H9 (cell line): ENCODE data around the gene RTP4. TPM values are rescaled to one million over a fixed set of nuclear protein-coding genes. Genes with fewer than 3 reads are reported as not detected.

ENCODE experiments used
- DNase-seq: peaks from one replicate; pipeline ENCODE4 v3.0.0-alpha.2; 2017
- H2AFZ ChIP-seq: one replicate; pipeline ENCODE4 v1.6.1; 2013; ENCODE audit warnings: mild to moderate bottlenecking, low read length, control low read depth, moderate library complexity
- H2AK5ac ChIP-seq: 2 replicates; pipeline ENCODE4 v1.6.1; 2013; ENCODE audit warnings: low read length, control low read depth, mixed read lengths; ENCODE audit not compliant: insufficient read length
- H2BK120ac ChIP-seq: one replicate; pipeline ENCODE4 v1.6.1; 2013; ENCODE audit warnings: low read depth, mild to moderate bottlenecking, low read length, control low read depth, inconsistent platforms; ENCODE audit not compliant: poor library complexity, severe bottlenecking
- H2BK12ac ChIP-seq: 2 replicates; pipeline ENCODE4 v1.6.1; 2013; ENCODE audit warnings: low read length, control low read depth, mixed read lengths, low read depth; ENCODE audit not compliant: insufficient read length
- H2BK15ac ChIP-seq: 2 replicates; pipeline ENCODE4 v1.6.1; 2013; ENCODE audit warnings: low read depth, low read length, control low read depth
- H2BK20ac ChIP-seq: one replicate; pipeline ENCODE4 v1.6.1; 2013; ENCODE audit warnings: low read depth, mild to moderate bottlenecking, low read length, control low read depth, inconsistent platforms; ENCODE audit not compliant: poor library complexity, severe bottlenecking
- H2BK5ac ChIP-seq: 2 replicates; pipeline ENCODE4 v1.6.1; 2013; ENCODE audit warnings: low read length, control low read depth, mixed read lengths; ENCODE audit not compliant: insufficient read length
- H3K14ac ChIP-seq: 2 replicates; pipeline ENCODE4 v1.6.1; 2013; ENCODE audit warnings: low read length, control low read depth; ENCODE audit not compliant: insufficient read depth
- H3K18ac ChIP-seq: 2 replicates; pipeline ENCODE4 v1.6.1; 2013; ENCODE audit warnings: low read depth, mild to moderate bottlenecking, mixed read lengths, low read length, control low read depth; ENCODE audit not compliant: insufficient read length
- H3K23ac ChIP-seq: 2 replicates; pipeline ENCODE4 v1.6.1; 2013; ENCODE audit warnings: low read length, control low read depth, mixed read lengths, low read depth; ENCODE audit not compliant: insufficient read length
- H3K23me2 ChIP-seq: 2 replicates; pipeline ENCODE4 v1.6.1; 2013; ENCODE audit warnings: low read depth, mild to moderate bottlenecking, mixed read lengths, low read length, control low read depth; ENCODE audit not compliant: insufficient read length, poor library complexity, severe bottlenecking
- H3K27ac ChIP-seq: 2 replicates; pipeline ENCODE4 v1.5.1; 2013; ENCODE audit warnings: low read length, control low read depth, mixed read lengths, low read depth; ENCODE audit not compliant: insufficient read length
- H3K27me3 ChIP-seq: 2 replicates; pipeline ENCODE4 v1.6.1; 2013; ENCODE audit warnings: low read length, control low read depth, inconsistent platforms; ENCODE audit not compliant: insufficient read depth
- H3K4ac ChIP-seq: 2 replicates; pipeline ENCODE4 v1.6.1; 2013; ENCODE audit warnings: low read depth, mild to moderate bottlenecking, control low read depth, inconsistent platforms, low read length, moderate library complexity
- H3K4me1 ChIP-seq: 2 replicates; pipeline ENCODE4 v1.6.1; 2013; ENCODE audit warnings: low read length, control low read depth, inconsistent platforms; ENCODE audit not compliant: insufficient read depth
- H3K4me2 ChIP-seq: 2 replicates; pipeline ENCODE4 v1.6.1; 2013; ENCODE audit warnings: low read length, control low read depth, mixed read lengths; ENCODE audit not compliant: insufficient read length, insufficient read depth
- H3K56ac ChIP-seq: 2 replicates; pipeline ENCODE4 v1.6.1; 2013; ENCODE audit warnings: low read depth, mild to moderate bottlenecking, mixed read lengths, low read length, control low read depth; ENCODE audit not compliant: insufficient read length
- H3K79me1 ChIP-seq: 2 replicates; pipeline ENCODE4 v1.6.1; 2013; ENCODE audit warnings: low read depth, mild to moderate bottlenecking, moderate library complexity, low read length, control low read depth, inconsistent platforms; ENCODE audit not compliant: insufficient read depth, poor library complexity, severe bottlenecking
- H3K79me2 ChIP-seq: 2 replicates; pipeline ENCODE4 v1.6.1; 2013; ENCODE audit warnings: low read length, control low read depth, inconsistent platforms; ENCODE audit not compliant: insufficient read depth
- H3K9ac ChIP-seq: 2 replicates; pipeline ENCODE4 v1.6.1; 2013; ENCODE audit warnings: low read length, control low read depth, mixed read lengths; ENCODE audit not compliant: insufficient read length; ENCODE audit errors: extremely low read depth
- H3K9me3 ChIP-seq: one replicate; pipeline ENCODE4 v1.6.1; 2013; ENCODE audit warnings: low read depth, low read length, inconsistent platforms; ENCODE audit not compliant: control insufficient read depth
- H3T11ph ChIP-seq: one replicate; pipeline ENCODE4 v1.6.1; 2013; ENCODE audit warnings: mild to moderate bottlenecking, low read length, control low read depth, inconsistent platforms
- H4K20me1 ChIP-seq: one replicate; pipeline ENCODE4 v1.6.1; 2013; ENCODE audit not compliant: control insufficient read depth, insufficient read length, insufficient read depth
- H4K5ac ChIP-seq: 2 replicates; pipeline ENCODE4 v1.6.1; 2013; ENCODE audit warnings: low read depth, mild to moderate bottlenecking, mixed read lengths, low read length, control low read depth; ENCODE audit not compliant: insufficient read length
- H4K8ac ChIP-seq: replicated peaks from 2 replicates; pipeline ENCODE4 v1.6.1; 2013; ENCODE audit warnings: low read length, control low read depth, mixed read lengths, low read depth; ENCODE audit not compliant: insufficient read length
- H4K91ac ChIP-seq: 2 replicates; pipeline ENCODE4 v1.6.1; 2013; ENCODE audit warnings: low read depth, mild to moderate bottlenecking, moderate library complexity, mixed read lengths, low read length, control low read depth; ENCODE audit not compliant: insufficient read length
- H3K27ac Mint-ChIP-seq, 3 experiments: 2 replicates in 2 of 3; 3 replicates in 1 of 3; pipeline ENCODE4 v1.8.0; 2020 to 2021; ENCODE audit warnings: mixed read lengths in 3 of 3, mild to moderate bottlenecking in 1 of 3, moderate library complexity in 1 of 3
- H3K27me3 Mint-ChIP-seq: 2 replicates; pipeline ENCODE4 v1.8.0; 2021; ENCODE audit warnings: low read depth, mild to moderate bottlenecking, moderate library complexity, mixed read lengths
- H3K36me3 Mint-ChIP-seq, 3 experiments: 2 replicates in 2 of 3; 3 replicates in 1 of 3; pipeline ENCODE4 v1.8.0; 2020 to 2021; ENCODE audit warnings: low read depth in 3 of 3, mixed read lengths in 3 of 3; ENCODE audit not compliant: insufficient read depth in 1 of 3
- H3K4me1 Mint-ChIP-seq, 2 experiments: 2 replicates each; pipeline ENCODE4 v1.8.0; 2020; ENCODE audit warnings: mixed read lengths in 2 of 2
- H3K4me3 Mint-ChIP-seq, 2 experiments: 2 replicates in 1 of 2; 3 replicates in 1 of 2; pipeline ENCODE4 v1.8.0; 2020 to 2021; ENCODE audit warnings: mild to moderate bottlenecking in 2 of 2, mixed read lengths in 2 of 2, moderate library complexity in 1 of 2
- H3K9me3 Mint-ChIP-seq, 2 experiments: 2 replicates in 1 of 2; 3 replicates in 1 of 2; pipeline ENCODE4 v1.8.0; 2020; ENCODE audit warnings: mild to moderate bottlenecking in 2 of 2, mixed read lengths in 2 of 2, moderate library complexity in 1 of 2
- WGBS: extraction: QIAGEN DNeasy Blood & Tissue Kit; methylation state at CpG from one replicate; pipeline ENCODE4 v1.1.7; 2013; ENCODE audit warnings: missing lambda C conversion rate, low lambda C conversion rate, mixed read lengths; ENCODE audit not compliant: insufficient read length; ENCODE audit errors: extremely low coverage; 5-methylcytosine and 5-hydroxymethylcytosine counted together
- long read RNA-seq: library from polyadenylated mRNA; unstranded; transcript quantifications from one replicate; pipeline ENCODE4 v2.0.0, GENCODE V29; 2020
- total RNA-seq: library from RNA; stranded (reverse); gene quantifications from 2 replicates; pipeline ENCODE4 v1.2.1, GENCODE V29; 2021
- TF ChIP-seq, protein P1 (sequence below): fragments of 200-600 bp; sonication (generic); conservative IDR thresholded peaks from 3 replicates; pipeline ENCODE4 v1.8.0; 2021; ENCODE audit warnings: antibody characterized with exemption, mild to moderate bottlenecking

Gene RTP4, protein sequence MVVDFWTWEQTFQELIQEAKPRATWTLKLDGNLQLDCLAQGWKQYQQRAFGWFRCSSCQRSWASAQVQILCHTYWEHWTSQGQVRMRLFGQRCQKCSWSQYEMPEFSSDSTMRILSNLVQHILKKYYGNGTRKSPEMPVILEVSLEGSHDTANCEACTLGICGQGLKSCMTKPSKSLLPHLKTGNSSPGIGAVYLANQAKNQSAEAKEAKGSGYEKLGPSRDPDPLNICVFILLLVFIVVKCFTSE
- total RNA-seq = not detected in 2 replicates
- long read RNA-seq = 0 reads

DNA sequence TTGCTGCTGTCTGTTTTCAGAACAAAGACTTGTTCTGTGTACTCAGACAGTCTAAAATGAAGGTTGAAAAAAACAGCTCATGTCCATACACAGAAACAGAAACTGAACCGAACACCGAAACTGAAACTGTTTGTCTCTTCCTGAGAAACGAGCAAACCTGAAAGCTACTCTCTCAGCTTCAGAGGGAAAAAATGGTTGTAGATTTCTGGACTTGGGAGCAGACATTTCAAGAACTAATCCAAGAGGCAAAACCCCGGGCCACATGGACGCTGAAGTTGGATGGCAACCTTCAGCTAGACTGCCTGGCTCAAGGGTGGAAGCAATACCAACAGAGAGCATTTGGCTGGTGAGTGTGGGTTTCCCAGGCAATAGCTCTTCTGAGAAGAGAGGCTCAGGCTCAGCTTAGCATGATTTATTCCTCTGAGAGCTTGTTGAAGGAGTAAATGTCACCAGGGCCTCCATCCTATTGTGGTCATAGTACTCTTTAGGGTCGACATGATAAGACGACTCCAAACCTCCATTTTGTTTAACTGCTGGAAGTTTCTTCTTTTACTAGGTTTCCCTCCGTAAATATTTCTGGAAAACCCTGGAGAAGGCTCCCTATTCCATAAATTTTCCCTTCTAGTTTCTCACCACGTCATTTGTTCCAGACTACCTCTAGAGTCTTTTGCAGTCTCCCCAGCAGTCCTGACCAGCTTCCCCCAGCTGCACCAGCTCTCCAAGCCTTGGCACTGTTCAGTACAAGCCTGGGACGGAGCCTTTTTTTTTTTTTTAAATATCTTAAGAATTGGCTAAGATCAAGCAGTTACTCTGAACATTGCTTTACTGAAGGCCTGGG, at the start of gene RTP4:
TSS of gene RTP4 (plus strand) at position 135 of the 838 bp plus-strand sequence. CDS start at position 192, 57 bp downstream.
- H3K23me2 ChIP-seq = no peaks in the 10 kb centered on the region
- no peak within 1 kb of the TSS for H3K4ac ChIP-seq
- H3K36me3 Mint-ChIP-seq = peaks cover 0 to 11% (median 3%) of the 10 kb centered on the region in 3 experiments; a peak in 3 of 7 replicates
- no peak within 1 kb of the TSS for H2AFZ ChIP-seq
- H3K18ac ChIP-seq = no peak within 1 kb of the TSS
- no peak within 1 kb of the TSS for H3K23ac ChIP-seq
- peaks cover 17 to 37% of the 10 kb centered on the region in 2 experiments for H3K4me1 Mint-ChIP-seq
- no peak within 1 kb of the TSS for H3K4me3 Mint-ChIP-seq
- peaks cover 0 to 2% of the 10 kb centered on the region in 2 experiments; a peak in 1 of 5 replicates for H3K9me3 Mint-ChIP-seq
- no peak within 1 kb of the TSS for H3T11ph ChIP-seq
- H3K79me2 ChIP-seq = no peaks in the 10 kb centered on the region
- no peak for DNase-seq
- TF ChIP-seq, protein P1, sequence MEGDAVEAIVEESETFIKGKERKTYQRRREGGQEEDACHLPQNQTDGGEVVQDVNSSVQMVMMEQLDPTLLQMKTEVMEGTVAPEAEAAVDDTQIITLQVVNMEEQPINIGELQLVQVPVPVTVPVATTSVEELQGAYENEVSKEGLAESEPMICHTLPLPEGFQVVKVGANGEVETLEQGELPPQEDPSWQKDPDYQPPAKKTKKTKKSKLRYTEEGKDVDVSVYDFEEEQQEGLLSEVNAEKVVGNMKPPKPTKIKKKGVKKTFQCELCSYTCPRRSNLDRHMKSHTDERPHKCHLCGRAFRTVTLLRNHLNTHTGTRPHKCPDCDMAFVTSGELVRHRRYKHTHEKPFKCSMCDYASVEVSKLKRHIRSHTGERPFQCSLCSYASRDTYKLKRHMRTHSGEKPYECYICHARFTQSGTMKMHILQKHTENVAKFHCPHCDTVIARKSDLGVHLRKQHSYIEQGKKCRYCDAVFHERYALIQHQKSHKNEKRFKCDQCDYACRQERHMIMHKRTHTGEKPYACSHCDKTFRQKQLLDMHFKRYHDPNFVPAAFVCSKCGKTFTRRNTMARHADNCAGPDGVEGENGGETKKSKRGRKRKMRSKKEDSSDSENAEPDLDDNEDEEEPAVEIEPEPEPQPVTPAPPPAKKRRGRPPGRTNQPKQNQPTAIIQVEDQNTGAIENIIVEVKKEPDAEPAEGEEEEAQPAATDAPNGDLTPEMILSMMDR = no peak
- H3K27me3 Mint-ChIP-seq = peaks cover 9% of the 10 kb centered on the region
- no peak within 1 kb of the TSS for H4K91ac ChIP-seq
- no peak within 1 kb of the TSS for H3K14ac ChIP-seq
- H2BK5ac ChIP-seq = no peak within 1 kb of the TSS
- peak within 1 kb of the TSS in 1 of 3 experiments; percentile 65; a peak in 2 of 7 replicates for H3K27ac Mint-ChIP-seq
- no peak within 1 kb of the TSS for H2BK15ac ChIP-seq
- no peak within 1 kb of the TSS for H3K56ac ChIP-seq
- H2AK5ac ChIP-seq = no peak within 1 kb of the TSS
- H3K9me3 ChIP-seq = no peaks in the 10 kb centered on the region
- WGBS = no CpG with 5 or more reads among the region's 10 CpGs
- H2BK20ac ChIP-seq = no peak within 1 kb of the TSS
- H3K9ac ChIP-seq = no peak within 1 kb of the TSS
- no peak within 1 kb of the TSS for H3K4me2 ChIP-seq
- H2BK120ac ChIP-seq = no peak within 1 kb of the TSS
- no peaks in the 10 kb centered on the region for H4K20me1 ChIP-seq
- H2BK12ac ChIP-seq = no peak within 1 kb of the TSS
- H3K27me3 ChIP-seq = no peaks in the 10 kb centered on the region
- peaks cover 2% of the 10 kb centered on the region; the same call in 1 of the 2 replicates for H3K4me1 ChIP-seq
- H3K27ac ChIP-seq = no peak within 1 kb of the TSS
- H4K5ac ChIP-seq = no peak within 1 kb of the TSS
- H3K79me1 ChIP-seq = no peaks in the 10 kb centered on the region
- H4K8ac ChIP-seq = no peak within 1 kb of the TSS
